Adrenal gland (tissue), 5 donors: ENCODE measurements around the gene KIAA0513.

Source experiments
- CTCF ChIP-seq, 6 experiments: fragments of 450-650 bp in 4 of 6; fragments of 200-600 bp in 2 of 6; sonication (generic) in 1 of 6; IDR thresholded peaks; 1 replicate in 5 of 6; 2 replicates in 1 of 6; pipeline versions ENCODE4 v1.5.1 to v1.8.0; 2016 to 2021; ENCODE audit warnings: antibody characterized with exemption in 6 of 6, mild to moderate bottlenecking in 2 of 6, moderate library complexity in 1 of 6
- POLR2A ChIP-seq, 2 donors: fragments of 450-650 bp; IDR thresholded peaks; one replicate each; pipeline ENCODE4 v1.6.1; 2017; ENCODE audit warnings: antibody characterized with exemption in 2 of 2, mild to moderate bottlenecking in 2 of 2, moderate library complexity in 1 of 2
- donor health status: DM: no; HTN: no; CAD: no.

- TF ChIP-seq POLR2A (IDR thresholded peaks at IDR 0.05) (no peak), CTCF (IDR thresholded peaks at IDR 0.05) (no peak)
These were observed 13.9 kb downstream of the KIAA0513 start for GRCh38 chr16:85041219-85042166.
